ENCODE measurements around the gene MRPL28. TPM values are rescaled to one million over a fixed set of nuclear protein-coding genes. Genes with fewer than 3 reads are reported as not detected.
"Not testable (repeated sequence)": the region's sequence is repeated elsewhere in the genome, so short reads cannot be mapped to it uniquely, and the experiment has no call there.

MRPL28 gene
- polyA plus RNA-seq (2013, experiment 1 of 2): 68.8 TPM
- 73.1 TPM for polyA plus RNA-seq (2013, experiment 2 of 2)

DNA sequence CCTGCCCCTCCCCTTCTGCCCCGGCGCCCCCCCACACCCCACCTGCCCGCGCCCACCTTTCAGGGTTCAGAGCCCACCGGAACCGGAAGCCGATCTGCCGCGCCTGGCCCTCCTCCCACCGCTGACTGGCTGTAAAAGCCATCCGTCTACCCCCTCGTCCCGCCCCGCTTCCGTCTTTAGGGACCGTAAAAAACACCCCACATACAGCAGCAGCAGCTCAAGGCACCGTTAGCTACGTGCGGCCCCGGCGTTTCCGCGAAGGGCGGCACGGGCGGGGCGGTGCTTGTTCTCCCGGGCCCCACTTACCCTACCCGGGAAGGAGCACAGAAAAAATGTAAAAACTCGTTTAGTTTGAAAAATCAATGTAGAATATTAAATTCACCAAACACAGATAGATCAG, at the start of gene MRPL28:
TSS of gene MRPL28 (minus strand) at position 96 of the 400 bp plus-strand sequence. CDS start 320 bp downstream, outside the sequence.
- Histone ChIP-seq H2BK120ac (ENCODE audit: low read depth, low read length) (no peak within 1 kb of the TSS), H2AFZ (ENCODE audit: low read length) (peak within 1 kb of the TSS; percentile 15), H3K4me2 (ENCODE audit: insufficient read depth, low read length, poor library complexity, severe bottlenecking) (peak within 1 kb of the TSS; percentile 62), H2BK15ac (ENCODE audit: low read length) (no peak within 1 kb of the TSS), H3K18ac (ENCODE audit: low read length) (peak within 1 kb of the TSS; percentile 76), H3K23ac (ENCODE audit: low read depth, low read length, poor library complexity) (peak within 1 kb of the TSS; percentile 85), H4K91ac (ENCODE audit: low read depth, low read length, poor library complexity) (no peak within 1 kb of the TSS), H3K9me3 (replicated peaks in 1 of 2; ENCODE audit: control insufficient read depth in 2 of 2, insufficient read depth in 1 of 2, low read depth in 1 of 2, low read length in 2 of 2) (no peaks in the 10 kb centered on the region), H3K27ac (replicated peaks; ENCODE audit: low read length) (no peak within 1 kb of the TSS), H3K79me1 (ENCODE audit: low read depth, low read length) (peaks cover 9% of the 10 kb centered on the region), H3K4me3 (ENCODE audit: low read length in 2 of 2) (peak within 1 kb of the TSS; percentile 40 to 66), H3K4ac (ENCODE audit: low read length) (peak within 1 kb of the TSS; percentile 76), H2AK5ac (ENCODE audit: low read depth, low read length) (peak within 1 kb of the TSS; percentile 82), H3K4me1 (ENCODE audit: control insufficient read depth in 2 of 2, insufficient read depth in 1 of 2, low read depth in 1 of 2, low read length in 2 of 2) (peaks cover 4 to 6% of the 10 kb centered on the region in 2 donors), H3K9ac (ENCODE audit: low read depth, low read length, poor library complexity) (peak within 1 kb of the TSS; percentile 60), H2BK5ac (ENCODE audit: low read length) (peak within 1 kb of the TSS; percentile 11), H4K8ac (ENCODE audit: low read depth, low read length) (peak within 1 kb of the TSS; percentile 17), H3K14ac (ENCODE audit: low read length) (peak within 1 kb of the TSS; percentile 71), H3K36me3 (replicated peaks in 1 of 2; ENCODE audit: control insufficient read depth in 2 of 2, insufficient read depth in 2 of 2, low read length in 2 of 2) (peaks cover 43 to 80% of the 10 kb centered on the region in 2 donors), H3K27me3 (ENCODE audit: control insufficient read depth in 3 of 3, insufficient read depth in 3 of 3, low read depth in 1 of 3, low read length in 3 of 3) (no peaks in the 10 kb centered on the region), H2BK12ac (ENCODE audit: low read length) (no peak within 1 kb of the TSS)
- DNase-seq (ENCODE audit: low spot score): peak; percentile 90
- WGBS, 2 donors (ENCODE audit: extremely low coverage in 2 of 2, insufficient read length in 2 of 2, insufficient replicate concordance in 1 of 2): no CpG with 5 or more reads among the region's 30 CpGs

DNA sequence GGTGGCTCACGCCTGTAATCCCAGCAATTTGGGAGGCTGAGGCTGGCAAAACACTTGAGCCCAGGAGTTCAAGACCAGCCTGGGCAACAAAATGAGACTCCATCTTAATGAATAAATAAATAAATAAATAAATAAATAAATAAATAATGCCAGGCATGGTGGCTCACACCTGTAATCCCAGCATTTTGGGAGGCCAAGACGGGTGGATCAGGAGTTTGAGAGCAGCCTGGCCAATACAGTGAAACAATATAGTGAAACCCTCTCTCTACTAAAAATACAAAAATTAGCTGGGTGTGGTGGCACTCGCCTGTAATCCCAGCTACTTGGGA, 44.8 kb upstream of the MRPL28 start:
- H3K9me3 ChIP-seq (replicated peaks in 1 of 2; ENCODE audit: control insufficient read depth in 2 of 2, insufficient read depth in 1 of 2, low read depth in 1 of 2, low read length in 2 of 2); DNase-seq (ENCODE audit: low spot score): not testable (repeated sequence)
- no CpG with 5 or more reads among the region's 3 CpGs for WGBS, 2 donors (ENCODE audit: extremely low coverage in 2 of 2, insufficient read length in 2 of 2, insufficient replicate concordance in 1 of 2)

GRCh38 chr16:414395-415169, 44.2 kb upstream of the MRPL28 start:
- Histone ChIP-seq H2BK5ac (ENCODE audit: low read length) (no peak overlapping the region), H3K23ac (ENCODE audit: low read depth, low read length, poor library complexity) (peak overlapping the region; percentile 8), H3K4me2 (ENCODE audit: insufficient read depth, low read length, poor library complexity, severe bottlenecking) (no peak overlapping the region), H4K91ac (ENCODE audit: low read depth, low read length, poor library complexity) (no peak overlapping the region), H3K4me3 (ENCODE audit: low read length in 2 of 2) (no peak overlapping the region), H2BK120ac (ENCODE audit: low read depth, low read length) (no peak overlapping the region), H2AK5ac (ENCODE audit: low read depth, low read length) (no peak overlapping the region), H2AFZ (ENCODE audit: low read length) (no peak overlapping the region), H3K79me1 (ENCODE audit: low read depth, low read length) (peaks cover 3% of the 10 kb centered on the region), H3K4ac (ENCODE audit: low read length) (no peak overlapping the region), H3K18ac (ENCODE audit: low read length) (no peak overlapping the region), H3K27me3 (ENCODE audit: control insufficient read depth in 3 of 3, insufficient read depth in 3 of 3, low read depth in 1 of 3, low read length in 3 of 3) (no peaks in the 10 kb centered on the region), H3K9ac (ENCODE audit: low read depth, low read length, poor library complexity) (no peak overlapping the region), H4K8ac (ENCODE audit: low read depth, low read length) (no peak overlapping the region), H3K36me3 (replicated peaks in 1 of 2; ENCODE audit: control insufficient read depth in 2 of 2, insufficient read depth in 2 of 2, low read length in 2 of 2) (peaks cover 5% of the 10 kb centered on the region in 2 donors), H2BK12ac (ENCODE audit: low read length) (no peak overlapping the region), H3K4me1 (ENCODE audit: control insufficient read depth in 2 of 2, insufficient read depth in 1 of 2, low read depth in 1 of 2, low read length in 2 of 2) (no peaks in the 10 kb centered on the region), H3K14ac (ENCODE audit: low read length) (peak overlapping the region; percentile 1), H3K27ac (replicated peaks; ENCODE audit: low read length) (no peak overlapping the region), H3K9me3 (replicated peaks in 1 of 2; ENCODE audit: control insufficient read depth in 2 of 2, insufficient read depth in 1 of 2, low read depth in 1 of 2, low read length in 2 of 2) (no peaks in the 10 kb centered on the region), H2BK15ac (ENCODE audit: low read length) (peak overlapping the region; percentile 33)
- DNase-seq (ENCODE audit: low spot score): no peak
- no CpG with 5 or more reads among the region's 21 CpGs for WGBS, 2 donors (ENCODE audit: extremely low coverage in 2 of 2, insufficient read length in 2 of 2, insufficient replicate concordance in 1 of 2)

More for the DNA sequence above, 44.8 kb upstream of the MRPL28 start:
- not testable (repeated sequence) for H3K14ac ChIP-seq (ENCODE audit: low read length); H4K91ac ChIP-seq (ENCODE audit: low read depth, low read length, poor library complexity); H3K36me3 ChIP-seq (replicated peaks in 1 of 2; ENCODE audit: control insufficient read depth in 2 of 2, insufficient read depth in 2 of 2, low read length in 2 of 2); H3K4me2 ChIP-seq (ENCODE audit: insufficient read depth, low read length, poor library complexity, severe bottlenecking); H3K4me3 ChIP-seq (ENCODE audit: low read length in 2 of 2); H3K79me1 ChIP-seq (ENCODE audit: low read depth, low read length); H2AFZ ChIP-seq (ENCODE audit: low read length); H3K18ac ChIP-seq (ENCODE audit: low read length); H4K8ac ChIP-seq (ENCODE audit: low read depth, low read length); H2BK5ac ChIP-seq (ENCODE audit: low read length); H3K23ac ChIP-seq (ENCODE audit: low read depth, low read length, poor library complexity); H2BK12ac ChIP-seq (ENCODE audit: low read length); H3K27me3 ChIP-seq (ENCODE audit: control insufficient read depth in 3 of 3, insufficient read depth in 3 of 3, low read depth in 1 of 3, low read length in 3 of 3); H3K27ac ChIP-seq (replicated peaks; ENCODE audit: low read length); H3K9ac ChIP-seq (ENCODE audit: low read depth, low read length, poor library complexity); H2BK15ac ChIP-seq (ENCODE audit: low read length); H3K4me1 ChIP-seq (ENCODE audit: control insufficient read depth in 2 of 2, insufficient read depth in 1 of 2, low read depth in 1 of 2, low read length in 2 of 2); H3K4ac ChIP-seq (ENCODE audit: low read length); H2BK120ac ChIP-seq (ENCODE audit: low read depth, low read length); H2AK5ac ChIP-seq (ENCODE audit: low read depth, low read length)

DNA sequence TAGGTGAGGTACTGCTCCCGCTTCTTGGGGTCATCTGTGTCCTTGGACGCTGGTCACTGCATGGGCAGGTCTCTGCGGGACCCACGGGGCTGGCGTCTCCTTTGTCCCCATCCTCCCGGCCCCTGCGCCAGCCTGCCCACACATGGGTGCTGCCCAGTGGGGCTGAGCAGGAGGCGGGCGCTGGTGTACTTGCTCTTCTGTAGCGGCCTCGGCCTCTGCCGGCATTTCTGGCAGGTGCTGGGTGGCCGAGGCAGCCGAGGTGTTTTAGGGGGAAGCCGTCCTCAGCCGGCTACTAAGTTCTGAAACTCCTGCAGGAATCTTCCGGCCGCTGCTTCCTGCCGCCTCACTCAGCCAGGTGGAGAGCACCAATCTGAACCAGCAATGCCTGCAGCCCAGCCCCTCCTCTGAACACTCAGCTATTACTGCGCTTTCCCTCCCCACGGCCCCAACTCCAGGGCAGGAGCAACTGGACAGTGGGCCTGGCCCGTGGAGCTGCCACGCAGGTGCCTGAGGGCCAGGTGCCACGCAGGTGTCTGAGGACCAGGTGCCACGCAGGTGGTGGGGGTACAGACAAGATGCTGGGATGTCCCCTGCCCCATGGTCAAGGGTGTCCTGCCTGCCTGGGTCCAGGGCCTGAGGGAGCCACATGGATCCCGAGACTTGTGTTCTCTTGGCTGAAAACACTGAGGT, 41.4 kb upstream of the MRPL28 start:
- H4K8ac ChIP-seq (ENCODE audit: low read depth, low read length): no peak overlapping the region
- no peak overlapping the region for H2BK15ac ChIP-seq (ENCODE audit: low read length)
- H3K79me1 ChIP-seq (ENCODE audit: low read depth, low read length): peaks cover 3% of the 10 kb centered on the region
- H3K18ac ChIP-seq (ENCODE audit: low read length): no peak overlapping the region
- no peak overlapping the region for H2BK5ac ChIP-seq (ENCODE audit: low read length)
- no peak overlapping the region for H4K91ac ChIP-seq (ENCODE audit: low read depth, low read length, poor library complexity)
- no peak overlapping the region for H2AK5ac ChIP-seq (ENCODE audit: low read depth, low read length)
- no peaks in the 10 kb centered on the region for H3K9me3 ChIP-seq (replicated peaks in 1 of 2; ENCODE audit: control insufficient read depth in 2 of 2, insufficient read depth in 1 of 2, low read depth in 1 of 2, low read length in 2 of 2)
- H3K27me3 ChIP-seq (ENCODE audit: control insufficient read depth in 3 of 3, insufficient read depth in 3 of 3, low read depth in 1 of 3, low read length in 3 of 3): no peaks in the 10 kb centered on the region
- H3K4me2 ChIP-seq (ENCODE audit: insufficient read depth, low read length, poor library complexity, severe bottlenecking): no peak overlapping the region
- no peak overlapping the region for H2BK12ac ChIP-seq (ENCODE audit: low read length)
- no peak overlapping the region for H3K14ac ChIP-seq (ENCODE audit: low read length)
- no peak overlapping the region for H3K27ac ChIP-seq (replicated peaks; ENCODE audit: low read length)
- WGBS, 2 donors (ENCODE audit: extremely low coverage in 2 of 2, insufficient read length in 2 of 2, insufficient replicate concordance in 1 of 2): no CpG with 5 or more reads among the region's 26 CpGs
- no peak overlapping the region for H3K4ac ChIP-seq (ENCODE audit: low read length)
- no peak for DNase-seq (ENCODE audit: low spot score)
- no peak overlapping the region for H2AFZ ChIP-seq (ENCODE audit: low read length)
- H3K4me1 ChIP-seq (ENCODE audit: control insufficient read depth in 2 of 2, insufficient read depth in 1 of 2, low read depth in 1 of 2, low read length in 2 of 2): no peaks in the 10 kb centered on the region
- no peak overlapping the region for H3K4me3 ChIP-seq (ENCODE audit: low read length in 2 of 2)
- peak overlapping the region; percentile 16 for H3K23ac ChIP-seq (ENCODE audit: low read depth, low read length, poor library complexity)
- H2BK120ac ChIP-seq (ENCODE audit: low read depth, low read length): no peak overlapping the region
- H3K36me3 ChIP-seq (replicated peaks in 1 of 2; ENCODE audit: control insufficient read depth in 2 of 2, insufficient read depth in 2 of 2, low read length in 2 of 2): peaks cover 5% of the 10 kb centered on the region in 2 donors
- no peak overlapping the region for H3K9ac ChIP-seq (ENCODE audit: low read depth, low read length, poor library complexity)

Measured in neuronal stem cell (in vitro differentiated cells).